ENCODE results near the gene ZNF398.
"Not testable (repeated sequence)": the region's sequence is repeated elsewhere in the genome, so short reads cannot be mapped to it uniquely, and the experiment has no call there.

ZNF398 gene

DNA sequence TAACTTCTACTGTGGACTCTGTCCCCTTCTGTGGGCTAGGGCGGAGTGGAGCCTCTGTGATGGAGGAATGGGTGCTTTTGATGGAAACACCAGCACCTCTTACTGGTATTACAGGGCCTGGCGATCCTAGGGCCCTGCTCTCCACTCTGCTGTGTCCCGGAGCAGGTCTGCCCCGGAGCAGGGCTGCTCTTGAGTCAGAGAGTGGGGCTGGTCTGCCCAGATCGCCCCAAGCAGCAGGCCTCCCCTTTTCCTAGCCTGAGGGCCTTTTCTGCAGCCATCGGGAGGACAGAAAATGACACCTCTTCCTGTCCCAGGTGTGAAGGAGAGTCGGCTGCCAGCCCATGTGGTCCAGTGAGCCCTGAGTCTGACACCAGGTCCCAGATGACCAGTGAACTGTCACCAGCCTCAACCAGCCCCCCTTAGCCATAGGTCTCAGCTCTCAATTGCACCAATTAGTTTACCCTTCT lies 49.5 kb downstream of the ZNF398 start:
- DNase-seq (ENCODE audit: low read depth in 2 of 2): no peak

DNA sequence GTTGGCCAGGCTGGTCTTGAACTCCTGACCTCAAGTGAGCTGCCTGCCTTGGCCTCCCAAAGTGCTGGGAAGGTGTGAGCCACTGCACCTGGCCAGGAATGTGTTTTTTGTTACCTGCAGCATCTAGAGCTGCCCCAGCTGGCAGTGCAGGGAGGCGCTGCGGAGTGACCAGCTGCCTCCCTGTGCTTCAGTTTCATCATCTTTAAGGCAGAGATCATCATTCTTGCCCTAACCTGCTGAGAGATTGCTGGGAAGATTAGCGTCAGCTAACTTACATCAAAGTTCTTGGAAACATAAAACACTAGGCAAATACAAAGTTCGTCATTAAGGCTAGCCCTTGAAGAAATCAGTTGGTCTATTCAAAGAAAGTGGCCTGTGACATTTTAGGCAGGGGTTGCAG lies 50.4 kb downstream of the ZNF398 start:
- DNase-seq (ENCODE audit: low read depth in 2 of 2): no peak

DNA sequence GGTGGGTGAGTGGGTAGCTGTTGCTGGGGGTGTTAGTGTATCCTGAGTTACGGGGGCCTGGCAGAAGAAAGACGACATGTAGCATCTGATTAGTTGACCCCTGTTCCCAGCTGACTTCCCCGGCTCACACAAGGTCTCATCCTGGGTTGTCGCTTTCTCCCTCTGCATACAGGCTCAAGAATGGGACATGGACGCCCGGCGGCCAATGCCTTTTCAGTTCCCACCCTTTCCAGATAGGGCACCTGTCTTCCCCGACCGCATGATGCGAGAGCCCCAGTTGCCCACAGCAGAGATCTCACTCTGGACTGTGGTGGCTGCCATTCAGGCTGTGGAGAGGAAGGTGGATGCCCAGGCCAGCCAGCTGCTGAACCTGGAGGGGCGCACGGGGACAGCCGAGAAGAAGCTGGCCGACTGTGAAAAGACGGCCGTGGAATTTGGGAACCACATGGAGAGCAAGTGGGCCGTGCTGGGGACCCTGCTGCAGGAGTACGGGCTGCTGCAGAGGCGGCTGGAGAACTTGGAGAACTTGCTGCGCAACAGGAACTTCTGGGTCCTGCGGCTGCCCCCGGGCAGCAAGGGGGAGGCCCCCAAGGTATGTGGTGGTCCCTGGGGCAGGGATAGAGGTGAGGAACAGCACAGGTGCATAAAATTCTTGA lies 51.0 kb downstream of the ZNF398 start:
- no peak for DNase-seq (ENCODE audit: low read depth in 2 of 2)

DNA sequence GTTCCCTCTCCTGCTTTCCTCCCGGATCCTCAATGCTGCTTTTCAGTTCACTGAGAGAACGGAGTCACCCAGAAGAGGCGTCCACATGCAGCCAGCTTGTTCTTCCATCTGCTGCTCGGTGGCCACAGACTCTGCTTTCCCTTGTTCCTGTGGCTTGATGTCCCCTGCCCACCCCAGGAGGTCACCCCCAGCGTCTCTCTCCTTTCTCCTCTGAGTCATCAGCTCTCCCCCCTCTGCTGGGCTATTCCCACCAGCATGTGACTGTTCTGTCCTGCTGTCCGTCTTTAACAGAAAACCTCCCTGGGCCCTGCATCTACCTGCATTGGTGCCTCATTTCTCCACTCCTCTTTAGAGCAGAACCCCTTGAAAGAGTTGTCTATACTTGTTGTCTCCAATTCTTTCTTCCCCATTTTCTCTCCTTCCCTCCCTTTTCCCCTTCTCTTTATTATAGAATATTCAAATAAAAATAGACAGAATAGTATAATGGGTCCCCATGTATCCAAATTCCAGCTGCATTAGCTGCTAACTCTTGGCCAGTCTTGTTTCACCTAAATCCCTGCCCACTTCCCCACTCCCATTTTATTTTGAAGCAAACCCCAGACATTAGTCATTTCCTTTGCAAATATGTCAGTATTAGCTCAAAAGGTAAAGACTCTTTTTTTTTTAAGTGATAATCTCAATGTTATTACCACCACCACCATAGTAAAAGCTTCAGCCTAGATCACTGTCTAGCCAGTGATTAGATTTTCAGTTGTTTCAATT lies 52.2 kb downstream of the ZNF398 start:
- no peak for DNase-seq (ENCODE audit: low read depth in 2 of 2)

DNA sequence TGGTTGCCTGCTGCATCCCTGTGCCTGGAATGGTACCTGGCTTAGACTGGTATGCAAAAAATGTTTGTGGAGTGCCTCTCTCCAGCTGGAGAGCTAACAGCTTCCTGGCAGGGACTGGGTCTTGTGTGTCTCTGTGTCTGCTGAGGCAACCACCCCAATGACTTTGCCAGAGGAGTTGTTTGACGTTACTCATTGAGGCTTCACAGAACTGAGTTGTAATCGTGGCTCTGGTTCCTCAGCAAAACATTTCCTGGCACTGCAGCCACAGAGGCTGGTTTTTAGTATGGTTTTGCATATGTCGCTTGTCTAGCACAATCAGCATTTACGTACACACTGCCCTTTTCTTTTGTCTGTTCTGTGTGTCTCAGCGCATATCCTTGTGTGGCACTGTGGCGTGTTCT lies 55.6 kb downstream of the ZNF398 start:
- DNase-seq (ENCODE audit: low read depth in 2 of 2): no peak

DNA sequence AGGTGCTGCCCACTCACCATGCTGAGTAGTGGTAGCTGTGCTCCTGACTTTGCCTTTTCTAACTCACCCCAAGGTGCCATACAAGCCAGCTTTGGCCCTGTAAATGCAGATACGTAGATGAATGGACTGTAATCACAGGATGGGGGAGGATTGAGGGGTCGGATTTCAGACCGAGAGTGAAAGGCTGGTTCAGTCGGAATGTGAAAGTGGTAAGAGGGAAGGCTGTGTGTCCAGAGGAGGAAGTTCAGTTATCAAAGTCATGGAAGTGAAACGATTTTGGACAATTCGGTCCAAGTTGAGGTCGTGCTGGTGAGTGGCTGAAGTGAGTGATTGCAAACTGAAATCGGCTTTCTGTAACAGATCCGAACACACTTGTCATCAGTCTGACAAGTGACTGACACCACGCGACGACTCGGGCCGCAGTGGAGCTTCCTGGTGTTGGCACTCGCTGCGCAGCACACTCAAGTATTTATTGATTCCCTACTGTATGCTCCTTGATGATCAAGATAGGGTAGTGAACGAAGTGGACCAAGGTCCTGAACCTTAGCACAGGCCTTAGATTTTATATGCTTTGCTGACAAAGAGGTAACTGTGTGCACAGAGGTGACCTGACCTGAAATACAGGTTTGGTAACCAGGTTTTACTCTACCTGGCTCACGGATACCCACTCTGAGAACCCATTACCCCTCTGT lies 58.6 kb downstream of the ZNF398 start:
- DNase-seq (ENCODE audit: low read depth in 2 of 2): no peak

DNA sequence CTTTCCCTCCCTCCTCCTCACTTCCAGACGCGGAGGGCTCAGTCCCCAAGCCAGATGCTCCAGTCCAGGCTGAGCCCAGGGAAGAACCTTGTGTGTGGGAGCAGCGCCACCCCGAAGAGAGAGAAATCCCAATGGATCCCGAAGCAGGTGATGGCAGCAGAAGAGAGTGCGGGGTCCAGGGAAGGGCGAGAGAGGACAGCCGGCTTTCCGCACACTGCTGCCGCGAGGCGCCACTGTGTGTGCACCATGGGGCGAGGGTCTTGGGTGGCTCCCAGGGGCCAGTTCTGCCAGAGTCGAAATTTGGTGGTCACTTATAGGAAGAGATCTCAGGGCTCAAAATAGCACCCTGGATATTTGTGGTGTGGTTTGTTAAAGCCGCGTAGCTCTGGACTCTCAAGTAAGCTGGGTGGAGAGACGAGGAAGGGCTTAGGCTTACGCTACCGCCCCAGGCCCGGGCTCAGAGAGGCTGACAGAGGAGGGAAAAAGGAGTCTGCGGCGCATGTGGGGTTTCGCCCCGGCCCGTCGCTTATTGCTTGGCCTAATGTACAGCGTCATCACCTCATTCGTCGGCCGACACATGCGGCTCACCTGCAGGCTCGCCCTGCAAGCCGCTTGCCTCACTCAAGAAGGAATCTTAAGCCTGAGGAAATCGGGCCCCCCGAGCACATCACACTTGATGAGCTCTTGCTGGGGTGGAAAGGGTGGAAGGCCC lies 60.2 kb downstream of the ZNF398 start:
- DNase-seq (ENCODE audit: low read depth in 2 of 2): no peak

DNA sequence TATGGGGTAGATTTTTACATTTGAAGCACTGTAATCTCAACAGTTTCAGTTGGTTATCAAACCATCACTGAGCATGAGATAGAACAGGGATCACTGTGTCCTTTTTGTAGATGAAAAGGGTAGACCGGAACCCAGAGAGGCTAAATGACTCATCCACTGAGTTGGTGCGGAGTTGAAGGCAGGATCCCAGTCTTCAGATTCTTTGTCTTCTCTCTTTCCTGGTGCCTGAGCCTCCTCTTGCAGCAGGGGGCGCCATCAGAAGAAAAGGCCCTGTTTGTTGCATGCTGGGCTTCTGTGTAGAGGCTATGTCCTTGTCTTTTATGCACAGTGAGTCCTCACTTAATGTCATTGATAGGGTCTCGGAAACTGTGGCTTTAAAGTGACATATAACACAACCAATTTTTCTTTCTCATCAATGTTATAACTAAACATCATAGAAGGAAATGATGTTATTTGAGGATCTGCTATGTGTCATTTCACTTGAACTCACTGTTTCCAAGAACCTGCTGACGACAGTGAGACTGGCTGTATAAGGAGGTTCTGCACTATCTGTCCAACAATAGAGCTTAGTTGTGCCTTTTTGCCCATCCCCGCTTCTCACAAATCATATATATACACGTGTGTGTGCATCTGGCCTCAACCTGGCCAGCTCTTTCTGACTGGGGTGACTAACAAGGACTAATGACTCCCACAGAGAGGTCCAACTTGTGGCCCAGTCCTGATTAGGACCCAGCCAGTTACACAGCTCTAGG lies 62.4 kb downstream of the ZNF398 start:
- peak in 1 of 2 donors; percentile 55 for DNase-seq (ENCODE audit: low read depth in 2 of 2)

DNA sequence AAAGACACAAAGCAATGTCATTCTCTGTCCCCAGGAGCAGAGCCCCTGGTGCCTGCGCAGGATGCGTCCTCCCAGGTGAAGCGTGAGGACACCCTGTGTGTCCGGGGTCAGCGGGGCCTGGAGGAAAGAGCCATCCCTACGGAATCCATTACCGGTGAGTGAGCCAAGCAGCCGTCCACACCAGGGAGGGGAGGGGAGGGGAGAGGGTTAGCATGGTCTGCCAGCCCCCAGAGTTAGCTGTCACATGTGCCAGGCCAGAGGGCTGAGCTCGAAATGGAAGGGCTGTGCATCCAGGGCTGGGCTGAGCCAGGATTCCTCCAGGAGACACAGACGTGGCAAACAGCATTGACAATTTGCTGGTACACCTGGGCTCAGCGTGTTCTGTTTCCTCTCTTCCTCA lies 63.3 kb downstream of the ZNF398 start:
- no peak for DNase-seq (ENCODE audit: low read depth in 2 of 2)

DNA sequence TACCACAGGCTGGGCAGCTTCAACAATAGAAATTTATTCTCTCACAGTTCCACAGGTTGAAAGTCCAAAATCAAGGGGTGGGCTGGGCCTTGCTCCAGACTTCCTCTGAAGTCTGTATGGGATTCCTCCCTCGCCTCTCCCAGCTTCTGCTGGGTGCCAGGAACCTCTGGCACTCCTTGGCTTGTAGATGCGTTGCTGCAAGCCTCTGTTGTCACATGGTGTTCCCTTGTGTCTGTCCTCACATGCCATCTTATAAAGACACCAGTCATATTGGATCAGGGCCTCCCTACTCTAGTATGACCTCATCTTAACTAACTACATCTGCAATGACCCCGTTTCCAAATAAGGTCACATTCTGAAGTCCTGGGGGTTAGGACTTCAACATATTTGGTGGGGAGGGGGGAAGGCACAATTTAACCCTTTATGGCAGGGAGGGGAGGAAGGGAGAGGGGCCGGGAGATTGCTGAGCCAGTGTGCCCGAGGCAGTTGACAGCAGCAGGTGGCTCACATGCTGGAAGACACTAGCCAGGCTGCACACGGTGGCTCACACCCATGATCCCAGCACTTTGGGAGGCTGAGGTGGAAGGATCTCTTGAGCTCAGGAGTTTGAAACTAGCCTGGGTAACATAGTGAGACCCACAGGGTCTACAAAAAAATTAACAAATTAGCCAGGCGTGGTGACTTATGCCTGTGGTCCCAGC lies 66.9 kb downstream of the ZNF398 start:
- no peak for DNase-seq (ENCODE audit: low read depth in 2 of 2)

DNA sequence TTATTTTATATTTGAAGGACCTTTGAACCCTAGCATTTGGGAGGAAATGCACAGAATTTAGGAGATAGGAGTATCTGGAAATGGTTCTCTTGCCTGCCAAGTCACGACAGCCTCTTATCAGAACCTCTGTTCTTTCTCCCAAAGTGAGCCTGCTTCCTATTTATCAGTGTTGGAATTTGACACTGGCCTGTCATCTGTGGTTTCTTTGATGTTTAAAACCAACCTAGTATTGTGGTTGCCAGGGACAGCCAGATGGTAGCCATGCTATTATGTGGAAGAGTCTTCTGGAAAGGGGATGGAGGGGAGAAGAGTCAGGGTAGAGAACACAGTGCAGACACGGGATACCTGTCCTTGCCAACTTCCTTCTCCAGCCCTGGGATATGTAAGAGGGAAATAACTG lies 69.1 kb downstream of the ZNF398 start:
- no peak for DNase-seq (ENCODE audit: low read depth in 2 of 2)

DNA sequence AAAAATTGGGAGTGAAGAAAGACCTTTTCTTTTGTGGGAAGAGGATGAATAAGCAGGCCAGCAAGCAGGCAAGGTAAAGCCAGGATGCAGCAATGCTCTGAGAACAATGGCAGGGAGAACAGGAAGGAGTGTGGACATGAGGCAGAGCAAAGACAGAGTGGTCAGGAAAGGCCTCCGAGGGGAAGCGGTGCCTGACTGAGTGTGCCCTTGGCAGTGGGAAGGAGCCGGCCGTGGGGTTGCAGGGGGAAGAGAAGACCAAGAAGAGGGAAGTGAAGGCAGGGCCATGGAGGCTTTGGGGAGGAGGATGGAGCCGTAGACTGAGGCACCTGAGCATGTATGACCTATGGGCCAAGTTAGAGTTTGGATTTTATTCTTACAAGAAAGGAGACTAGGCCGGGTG lies 70.3 kb downstream of the ZNF398 start:
- DNase-seq (ENCODE audit: low read depth in 2 of 2): no peak

DNA sequence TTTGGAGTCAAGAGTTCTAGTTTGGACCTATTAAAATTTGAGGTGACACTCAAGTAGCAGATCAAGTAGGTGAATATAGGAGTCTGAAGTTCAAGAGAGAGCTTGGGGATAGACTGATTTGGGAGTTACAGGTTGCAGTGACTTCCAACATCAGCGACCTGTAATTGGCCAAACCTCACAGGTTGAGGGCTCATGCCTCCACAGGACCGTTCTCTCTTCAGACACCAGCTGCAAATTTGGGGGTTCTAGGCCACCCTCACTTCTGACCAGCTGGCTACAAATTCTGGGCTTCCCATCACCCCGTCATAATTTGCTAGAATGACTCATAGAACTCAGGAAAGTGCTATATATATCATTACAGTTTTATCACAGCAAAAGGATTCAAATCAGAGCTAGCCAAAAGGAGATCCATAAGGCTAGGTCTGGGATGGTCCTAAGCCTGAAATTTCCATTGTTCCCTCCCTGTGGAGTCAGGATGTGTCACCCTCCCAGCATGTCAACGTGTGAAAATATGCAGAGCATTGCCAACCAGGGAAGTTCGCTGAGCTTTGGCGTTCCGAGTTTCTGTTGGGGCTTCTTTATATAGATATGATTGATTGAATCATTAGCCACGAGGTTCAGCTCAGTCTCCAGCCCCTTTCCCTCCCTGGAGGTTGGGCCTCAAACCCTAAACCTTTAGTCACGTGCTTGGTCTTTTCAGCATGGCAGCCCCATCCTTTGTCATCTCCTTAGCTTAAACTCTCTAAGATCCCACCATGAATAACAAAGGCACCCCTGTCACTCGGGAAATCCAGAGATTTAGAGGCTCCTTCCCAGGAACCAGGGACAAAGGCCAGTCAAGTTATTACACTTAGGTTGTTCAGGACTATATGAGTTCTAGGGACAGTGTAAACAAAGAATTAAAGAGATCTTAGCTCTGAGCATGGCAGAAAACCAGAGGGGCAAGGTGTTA lies 71.5 kb downstream of the ZNF398 start:
- DNase-seq (ENCODE audit: low read depth in 2 of 2): no peak

DNA sequence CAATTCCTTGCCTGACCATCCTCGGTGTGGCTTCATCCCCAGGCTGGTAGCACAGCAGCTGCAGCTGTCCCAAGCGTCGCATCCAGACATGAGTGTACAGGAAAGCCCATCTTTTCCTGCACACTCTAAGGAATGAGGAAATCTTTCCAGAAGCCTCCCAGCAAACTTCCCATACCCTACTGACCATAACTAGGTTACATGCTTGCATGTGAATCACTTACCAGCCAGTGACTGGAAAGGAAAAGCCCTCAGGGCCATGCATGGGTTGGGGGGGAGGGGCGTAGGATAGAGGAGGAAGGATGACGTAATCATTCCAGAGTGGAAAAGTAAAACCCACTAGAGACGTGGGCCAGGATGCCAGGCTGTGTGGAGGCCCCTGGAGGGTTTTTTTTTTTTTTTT lies 73.3 kb downstream of the ZNF398 start:
- no peak for DNase-seq (ENCODE audit: low read depth in 2 of 2)

DNA sequence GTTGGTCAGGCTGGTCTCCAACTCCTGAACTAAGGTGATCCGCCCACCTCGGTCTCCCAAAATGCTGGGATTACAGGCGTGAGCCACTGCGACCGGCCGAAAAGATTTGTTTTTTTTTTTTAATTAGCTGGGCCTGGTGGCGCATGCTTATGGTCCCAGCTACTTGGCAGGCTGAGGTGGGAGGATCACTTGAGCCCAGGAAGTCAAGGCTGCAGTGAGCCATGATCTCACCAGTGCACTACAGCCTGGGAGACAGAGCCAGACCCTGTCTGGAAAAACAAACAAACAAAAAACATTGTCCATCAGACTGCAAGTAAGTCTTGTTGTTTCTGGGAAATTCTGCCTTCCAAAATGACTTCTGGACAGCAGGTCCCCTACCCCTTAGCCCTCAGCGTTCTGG lies 75.9 kb downstream of the ZNF398 start:
- DNase-seq (ENCODE audit: low read depth in 2 of 2): no peak

DNA sequence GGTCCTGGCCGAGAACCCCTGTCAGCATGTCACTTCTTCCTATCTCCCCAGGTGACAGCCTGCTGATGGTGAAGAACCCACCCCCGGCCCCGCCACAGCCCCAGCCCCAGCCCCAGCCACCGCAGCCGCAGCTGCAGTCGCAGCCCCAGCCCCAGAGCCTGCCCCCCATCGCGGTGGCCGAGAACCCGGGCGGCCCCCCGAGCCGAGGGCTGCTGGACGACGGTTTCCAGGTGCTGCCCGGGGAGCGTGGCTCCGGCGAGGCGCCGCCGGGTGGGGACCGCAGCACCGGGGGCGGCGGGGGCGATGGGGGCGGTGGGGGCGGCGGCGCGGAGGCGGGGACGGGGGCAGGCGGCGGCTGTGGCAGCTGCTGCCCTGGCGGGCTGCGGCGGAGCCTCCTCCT lies 76.5 kb downstream of the ZNF398 start:
- no peak for DNase-seq (ENCODE audit: low read depth in 2 of 2)

DNA sequence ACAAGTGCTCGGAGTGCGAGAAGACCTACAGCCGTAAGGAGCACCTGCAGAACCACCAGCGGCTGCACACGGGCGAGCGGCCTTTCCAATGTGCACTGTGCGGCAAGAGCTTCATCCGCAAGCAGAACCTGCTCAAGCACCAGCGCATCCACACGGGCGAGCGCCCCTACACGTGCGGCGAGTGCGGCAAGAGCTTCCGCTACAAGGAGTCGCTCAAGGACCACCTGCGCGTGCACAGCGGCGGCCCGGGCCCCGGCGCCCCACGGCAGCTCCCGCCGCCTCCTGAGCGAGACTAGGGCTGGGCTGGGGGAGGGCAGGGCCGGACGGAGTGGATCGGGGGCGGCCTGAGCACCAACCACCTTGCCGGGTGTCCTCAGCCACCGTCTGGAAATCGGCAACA lies 77.1 kb downstream of the ZNF398 start:
- no peak for DNase-seq (ENCODE audit: low read depth in 2 of 2)

DNA sequence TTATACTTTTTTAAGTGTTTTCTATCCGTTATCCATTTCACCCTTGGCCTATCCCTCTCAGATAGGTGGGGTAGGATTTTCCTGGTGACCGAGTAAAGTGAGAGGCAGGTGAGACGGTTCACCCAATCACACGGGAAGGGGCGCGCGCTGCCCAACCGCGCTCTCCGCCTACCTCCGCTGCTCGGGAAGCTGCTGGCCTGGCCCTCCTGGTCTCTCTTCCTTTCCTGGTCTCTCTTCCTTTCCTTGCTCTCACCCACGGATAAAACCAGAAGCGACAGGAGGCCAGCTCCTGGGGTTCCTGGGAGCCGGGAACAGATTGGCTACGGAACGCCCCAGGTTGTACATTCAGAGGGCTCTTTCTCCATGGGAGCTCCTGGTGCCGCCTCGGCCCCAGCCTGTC lies 77.9 kb downstream of the ZNF398 start:
- no peak for DNase-seq (ENCODE audit: low read depth in 2 of 2)

DNA sequence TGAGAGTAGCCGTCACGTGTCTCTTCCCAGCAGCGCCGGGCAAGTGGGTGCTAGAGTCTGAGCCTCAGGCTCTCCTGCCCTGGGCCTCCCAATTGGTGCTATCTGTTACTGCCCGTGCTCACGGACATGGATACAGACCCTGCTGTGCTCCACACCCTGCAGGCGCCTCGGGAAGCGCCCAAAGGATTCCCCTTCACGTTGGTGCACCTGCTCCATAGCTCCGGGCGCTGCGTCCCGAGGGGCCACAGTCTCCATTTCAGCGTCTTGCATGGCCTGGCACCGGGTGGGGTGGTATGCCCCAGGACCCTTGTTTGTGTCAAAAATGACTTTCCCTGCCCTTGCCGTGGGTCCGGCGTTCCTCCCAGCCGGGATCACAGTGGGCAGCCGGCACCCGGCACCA lies 78.4 kb downstream of the ZNF398 start:
- DNase-seq (ENCODE audit: low read depth in 2 of 2): no peak

DNA sequence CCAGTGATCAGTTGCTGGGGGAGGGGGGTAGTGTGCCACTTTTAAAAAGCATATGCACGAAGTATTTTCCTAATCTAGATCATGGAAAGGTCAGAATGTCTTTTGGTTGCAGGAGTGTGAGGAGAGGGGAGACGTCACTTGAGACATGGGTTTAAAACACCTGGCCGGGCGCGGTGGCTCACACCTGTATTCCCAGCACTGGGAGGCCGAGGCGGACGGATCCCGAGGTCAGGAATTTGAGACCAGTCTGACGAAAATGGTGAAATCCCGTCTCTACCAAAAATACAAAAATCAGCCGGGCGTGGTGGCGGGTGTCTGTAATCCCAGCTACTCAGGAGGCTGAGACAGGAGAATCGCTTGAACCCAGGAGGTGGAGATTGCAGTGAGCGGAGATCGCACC lies 79.1 kb downstream of the ZNF398 start:
- DNase-seq (ENCODE audit: low read depth in 2 of 2): not testable (repeated sequence)
